ENCODE data around the gene LNX2.
A peak's percentile ranks its signal among the peaks of the same experiment; 100 is the strongest.

The LNX2 gene

GRCh38 chr13:27605099-27605498, 15.2 kb downstream of the LNX2 start:
- DNase-seq = no peak

- no peak for DNase-seq
These were observed 18.5 kb downstream of the LNX2 start for GRCh38 chr13:27601803-27602202.

GRCh38 chr13:27601208-27601607, 19.1 kb downstream of the LNX2 start:
- DNase-seq = no peak

GRCh38 chr13:27600711-27601110, 19.6 kb downstream of the LNX2 start:
- no peak for DNase-seq

- no peak for DNase-seq
These were observed 20.3 kb downstream of the LNX2 start for GRCh38 chr13:27599845-27600553.

GRCh38 chr13:27599096-27599495, 21.2 kb downstream of the LNX2 start:
- DNase-seq = no peak

- no peak for DNase-seq
These were observed 25.1 kb downstream of the LNX2 start for GRCh38 chr13:27595055-27595811.

GRCh38 chr13:27593267-27593666, 27.1 kb downstream of the LNX2 start:
- DNase-seq = no peak

- no peak for DNase-seq
These were observed 27.5 kb downstream of the LNX2 start for GRCh38 chr13:27592865-27593264.

GRCh38 chr13:27588405-27588804, 31.9 kb downstream of the LNX2 start:
- no peak for DNase-seq

- DNase-seq = no peak
These were observed 33.1 kb downstream of the LNX2 start for GRCh38 chr13:27587095-27587746.

GRCh38 chr13:27583645-27584044, 36.7 kb downstream of the LNX2 start:
- peak; percentile 45 for DNase-seq

- no peak for DNase-seq
These were observed 42.0 kb downstream of the LNX2 start for GRCh38 chr13:27578121-27579030.

GRCh38 chr13:27574661-27575060, 45.7 kb downstream of the LNX2 start:
- DNase-seq = no peak

- peak; percentile 64 for DNase-seq
These were observed 47.1 kb downstream of the LNX2 start for GRCh38 chr13:27573265-27573664.

GRCh38 chr13:27572234-27572901, 48.0 kb downstream of the LNX2 start:
- DNase-seq = no peak

- no peak for DNase-seq
These were observed 49.4 kb downstream of the LNX2 start for GRCh38 chr13:27570906-27571305.

- DNase-seq = no peak
These were observed 50.9 kb downstream of the LNX2 start for GRCh38 chr13:27569405-27569804.

- no peak for DNase-seq
These were observed 54.5 kb downstream of the LNX2 start for GRCh38 chr13:27565818-27566217.

GRCh38 chr13:27562457-27562856, 57.9 kb downstream of the LNX2 start:
- no peak for DNase-seq

GRCh38 chr13:27559719-27560118, 60.6 kb downstream of the LNX2 start:
- DNase-seq = no peak

GRCh38 chr13:27556109-27556508, 64.2 kb downstream of the LNX2 start:
- peak; percentile 52 for DNase-seq
